ENCODE results near the gene OTUB2.
A peak's percentile ranks its signal among the peaks of the same experiment; 100 is the strongest.

OTUB2 gene

GRCh38 chr14:94079891-94080620, 53.9 kb downstream of the OTUB2 start:
- Histone ChIP-seq H3K36me3 (ENCODE audit: low read depth) (peaks cover 55% of the 10 kb centered on the region), H3K27ac (ENCODE audit: poor library complexity, severe bottlenecking) (peak overlapping the region; percentile 47), H3K27me3 (ENCODE audit: insufficient read depth, poor library complexity, severe bottlenecking) (no peaks in the 10 kb centered on the region), H3K4me3 (ENCODE audit: severe bottlenecking) (peak overlapping the region; percentile 83), H3K4me1 (ENCODE audit: insufficient read depth, poor library complexity, severe bottlenecking) (peaks cover 16% of the 10 kb centered on the region), H3K9me3 (ENCODE audit: severe bottlenecking) (peaks cover 8% of the 10 kb centered on the region)
- ATAC-seq (ENCODE audit: low read depth), result no peak; the same call in 2 of the 3 replicates
- DNase-seq (ENCODE audit: low spot score), result no peak
- no peak for TF ChIP-seq CTCF (IDR thresholded peaks at IDR 0.05; ENCODE audit: poor library complexity, severe bottlenecking)

GRCh38 chr14:94080621-94081385, 54.7 kb downstream of the OTUB2 start, which contains the start of the genes DDX24 and IFI27L1:
Gene DDX24 (minus strand): TSS chr14:94081202. CDS start chr14:94079742, 1,460 bp downstream.
Gene IFI27L1 (plus strand): TSS chr14:94081310. CDS start chr14:94096938, 15,628 bp downstream.
- Histone ChIP-seq H3K4me3 (ENCODE audit: severe bottlenecking) (peak within 1 kb of the TSS; percentile 83), H3K36me3 (ENCODE audit: low read depth) (peaks cover 48% of the 10 kb centered on the region), H3K27ac (ENCODE audit: poor library complexity, severe bottlenecking) (peak within 1 kb of the TSS; percentile 47), H3K27me3 (ENCODE audit: insufficient read depth, poor library complexity, severe bottlenecking) (no peaks in the 10 kb centered on the region), H3K9me3 (ENCODE audit: severe bottlenecking) (peaks cover 3% of the 10 kb centered on the region), H3K4me1 (ENCODE audit: insufficient read depth, poor library complexity, severe bottlenecking) (peaks cover 12% of the 10 kb centered on the region)
- TF ChIP-seq CTCF (IDR thresholded peaks at IDR 0.05; ENCODE audit: poor library complexity, severe bottlenecking), result no peak
- DNase-seq (ENCODE audit: low spot score), result peak; percentile 98
- peak; percentile 98 for ATAC-seq (ENCODE audit: low read depth)

GRCh38 chr14:94081386-94081820, 55.3 kb downstream of the OTUB2 start:
- Histone ChIP-seq H3K27me3 (ENCODE audit: insufficient read depth, poor library complexity, severe bottlenecking) (no peaks in the 10 kb centered on the region), H3K4me3 (ENCODE audit: severe bottlenecking) (peak overlapping the region; percentile 83), H3K9me3 (ENCODE audit: severe bottlenecking) (no peaks in the 10 kb centered on the region), H3K36me3 (ENCODE audit: low read depth) (peaks cover 42% of the 10 kb centered on the region), H3K27ac (ENCODE audit: poor library complexity, severe bottlenecking) (peak overlapping the region; percentile 47), H3K4me1 (ENCODE audit: insufficient read depth, poor library complexity, severe bottlenecking) (peaks cover 11% of the 10 kb centered on the region)
- ATAC-seq (ENCODE audit: low read depth) (peak; percentile 49), DNase-seq (ENCODE audit: low spot score) (no peak)
- TF ChIP-seq CTCF (IDR thresholded peaks at IDR 0.05; ENCODE audit: poor library complexity, severe bottlenecking), result no peak

- DNase-seq (ENCODE audit: low spot score), result no peak
- ATAC-seq (ENCODE audit: low read depth), result no peak
- Histone ChIP-seq H3K4me3 (ENCODE audit: severe bottlenecking) (no peak overlapping the region), H3K4me1 (ENCODE audit: insufficient read depth, poor library complexity, severe bottlenecking) (peaks cover 12% of the 10 kb centered on the region), H3K27me3 (ENCODE audit: insufficient read depth, poor library complexity, severe bottlenecking) (no peaks in the 10 kb centered on the region), H3K9me3 (ENCODE audit: severe bottlenecking) (no peaks in the 10 kb centered on the region), H3K27ac (ENCODE audit: poor library complexity, severe bottlenecking) (no peak overlapping the region), H3K36me3 (ENCODE audit: low read depth) (peaks cover 7% of the 10 kb centered on the region; the same call in 1 of the 2 replicates)
- TF ChIP-seq CTCF (IDR thresholded peaks at IDR 0.05; ENCODE audit: poor library complexity, severe bottlenecking), result no peak
These were observed 61.8 kb downstream of the OTUB2 start for GRCh38 chr14:94087891-94088290.

Data from RWPE2 (cell line).